Stimulated activated CD4-positive, alpha-beta T cell treated with anti-CD3 and anti-CD28 coated beads, Interleukin-12 subunit alpha, Interleukin-12 subunit beta, amount 100 ng/mL, for 48 hours (primary cell): ENCODE data around the gene VMO1.
"Not testable (repeated sequence)": the region's sequence is repeated elsewhere in the genome, so short reads cannot be mapped to it uniquely, and the experiment has no call there.

ENCODE experiments used
- DNase-seq, 3 donors: peaks; one replicate each; pipeline ENCODE4 v3.0.0-alpha.2; 2020; ENCODE audit warnings: low read depth in 2 of 3, low spot score in 1 of 3

The VMO1 gene

GRCh38 chr17:4786106-4786511, at the start of gene VMO1:
Gene VMO1, minus strand, starts transcription at chr17:4786364. Its CDS starts 12 bp downstream, at chr17:4786352.
- no peak for DNase-seq

GRCh38 chr17:4834681-4835020, 48.5 kb upstream of the VMO1 start:
- no peak for DNase-seq

DNA sequence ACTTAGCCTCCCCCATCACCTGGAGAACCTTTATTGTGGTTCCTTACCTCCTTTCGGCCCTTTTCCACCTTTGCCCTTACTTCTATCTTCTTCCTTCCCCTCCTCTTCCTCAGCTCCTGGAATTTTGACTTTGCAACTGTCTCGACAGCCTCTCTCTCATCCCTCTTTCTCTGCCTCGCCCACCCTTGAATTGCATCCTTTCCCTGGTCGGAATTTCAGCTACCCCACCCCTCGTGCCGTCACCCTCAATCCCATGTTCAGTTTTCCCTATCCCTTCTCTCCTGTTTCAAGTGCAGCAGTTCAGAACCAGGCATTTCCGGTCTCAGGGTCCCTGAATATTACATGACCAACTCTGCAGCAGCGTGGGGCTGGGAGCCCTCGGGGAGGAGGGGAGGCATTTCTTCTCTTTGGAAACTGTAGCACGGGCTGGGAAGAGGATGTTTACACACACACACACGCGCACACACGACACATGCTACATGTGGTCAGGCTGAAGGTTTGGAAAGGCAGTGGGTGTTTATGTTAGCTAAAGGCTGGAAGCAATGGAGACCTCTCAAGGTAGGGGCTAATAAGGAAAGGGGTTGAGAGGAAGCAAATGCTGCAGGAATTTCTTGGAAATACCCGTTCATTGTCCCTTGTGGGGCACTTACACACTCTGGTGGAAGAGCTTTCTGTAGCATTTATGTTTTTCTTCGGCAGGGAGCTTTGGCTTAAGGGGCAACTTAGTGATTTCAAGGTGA, 47.9 kb upstream of the VMO1 start:
- no peak for DNase-seq

- DNase-seq = peak; percentile 66 to 82 (median 81)
Measured at GRCh38 chr17:4833178-4833940, 47.2 kb upstream of the VMO1 start, which contains the start of gene MINK1. Gene MINK1, plus strand, starts transcription at chr17:4833340. Its CDS starts 244 bp downstream, at chr17:4833584.

DNA sequence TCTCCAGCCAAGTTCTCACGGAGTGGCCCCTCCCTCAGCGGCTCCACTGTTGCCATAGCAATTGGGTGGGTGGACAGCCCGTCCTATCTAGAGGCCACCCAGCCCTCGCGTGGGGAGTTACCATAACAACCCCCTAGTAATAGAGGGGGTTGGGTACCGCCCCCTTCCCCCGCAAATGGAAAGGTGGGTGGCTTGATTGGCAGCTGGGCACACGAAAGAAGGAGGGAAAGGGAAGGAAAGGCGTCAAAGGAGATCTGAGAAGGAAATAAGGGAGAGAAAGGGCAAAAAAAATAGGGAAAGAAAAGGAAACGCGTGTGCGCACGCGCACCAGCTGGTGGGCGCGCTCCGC, 46.6 kb upstream of the VMO1 start:
- not testable (repeated sequence) for DNase-seq

DNA sequence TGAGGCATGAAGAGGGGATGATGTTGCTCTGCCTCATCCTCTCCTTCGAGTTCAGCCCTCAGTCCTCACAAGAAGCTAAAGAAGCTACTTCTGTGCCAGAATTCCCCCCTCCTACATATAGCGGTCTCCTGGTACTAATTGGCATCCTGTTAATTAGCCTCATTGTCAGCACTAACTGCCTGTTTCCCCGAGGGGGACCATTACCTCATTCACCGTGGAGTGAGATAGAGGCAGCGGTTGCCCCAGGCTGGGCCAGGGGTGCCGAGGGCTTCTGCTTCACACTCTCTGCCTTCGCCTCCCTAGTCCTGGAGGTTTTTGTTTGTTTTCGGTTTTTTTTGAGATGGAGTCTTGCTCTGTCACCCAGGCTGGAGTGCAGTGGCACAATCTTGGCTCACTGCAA, 41.2 kb upstream of the VMO1 start:
- DNase-seq = no peak

- no peak for DNase-seq
Measured at GRCh38 chr17:4823373-4824089, 37.4 kb upstream of the VMO1 start.

DNA sequence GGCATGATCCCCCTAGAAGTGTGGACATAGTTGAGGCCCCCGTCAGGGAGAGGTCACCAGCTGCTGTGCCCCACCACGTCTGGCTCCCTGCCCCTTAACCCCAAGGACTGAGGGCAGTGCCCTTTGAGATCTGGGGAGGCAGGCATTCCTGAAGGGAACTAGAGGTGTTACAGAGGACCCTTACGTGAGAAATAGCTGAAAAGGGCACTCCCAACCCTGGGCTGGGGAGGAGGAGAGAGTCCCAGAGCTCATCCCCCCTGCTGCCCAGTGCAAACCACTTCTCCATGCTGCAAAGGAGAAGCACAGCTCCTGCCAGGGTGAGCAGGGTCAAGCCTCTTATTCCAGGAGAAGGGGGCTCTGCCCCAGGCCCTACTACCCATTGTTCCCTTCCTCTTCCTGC, 36.7 kb upstream of the VMO1 start:
- no peak for DNase-seq

DNA sequence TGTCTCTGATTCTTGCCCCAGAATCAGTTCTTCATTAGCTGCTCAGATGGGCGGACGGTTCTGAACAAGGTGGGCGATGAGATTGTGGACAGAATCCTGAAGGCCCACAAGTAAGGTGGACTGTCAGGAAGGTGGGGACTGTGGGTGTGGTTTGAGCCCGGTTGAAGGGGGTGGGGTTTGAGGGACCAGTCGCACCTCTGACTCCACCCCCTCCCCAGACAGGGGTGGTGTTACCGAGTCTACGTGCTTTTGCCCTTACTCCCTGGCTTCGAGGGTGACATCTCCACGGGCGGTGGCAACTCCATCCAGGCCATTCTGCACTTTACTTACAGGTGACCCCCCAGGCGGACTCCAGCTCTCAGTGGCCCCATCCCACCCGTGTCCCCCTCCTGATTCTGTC, 32.1 kb upstream of the VMO1 start:
- DNase-seq = no peak

DNA sequence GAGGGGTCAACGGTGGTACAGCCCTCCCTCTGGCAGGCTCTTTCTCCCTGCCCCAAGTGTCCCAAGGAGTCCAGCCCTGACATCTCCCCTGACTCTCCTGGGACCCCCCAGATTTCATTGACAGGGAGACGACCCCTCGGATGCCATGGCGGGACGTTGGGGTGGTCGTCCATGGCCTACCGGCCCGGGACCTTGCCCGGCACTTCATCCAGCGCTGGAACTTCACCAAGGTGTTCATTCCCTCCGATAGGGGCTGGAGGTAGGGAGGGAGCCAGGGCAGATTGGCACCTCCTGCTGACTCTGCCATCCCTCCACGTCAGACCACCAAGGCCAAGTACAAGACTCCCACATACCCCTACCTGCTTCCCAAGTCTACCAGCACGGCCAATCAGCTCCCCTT, 30.7 kb upstream of the VMO1 start:
- no peak for DNase-seq

- DNase-seq = no peak
Measured at GRCh38 chr17:4815043-4815675, 29.0 kb upstream of the VMO1 start.

DNA sequence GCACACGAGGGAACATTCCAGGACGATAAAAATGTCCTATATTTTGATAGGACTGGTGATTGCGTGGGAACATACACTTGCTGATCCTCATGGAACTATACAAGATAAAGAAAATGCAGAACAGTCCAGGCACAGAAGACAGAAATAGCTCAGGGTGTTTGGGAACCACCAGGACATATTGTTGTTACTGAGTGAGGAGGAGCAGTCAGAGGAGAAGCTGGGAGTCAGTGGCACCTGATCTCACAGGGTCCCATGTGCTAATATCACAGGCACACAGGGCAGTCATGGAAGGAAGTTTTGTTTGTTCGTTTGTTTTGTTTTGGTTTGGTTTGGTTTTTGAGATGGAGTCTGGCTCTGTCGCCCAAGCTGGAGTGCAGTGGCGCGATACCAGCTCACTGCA, 26.5 kb upstream of the VMO1 start:
- DNase-seq = no peak

DNA sequence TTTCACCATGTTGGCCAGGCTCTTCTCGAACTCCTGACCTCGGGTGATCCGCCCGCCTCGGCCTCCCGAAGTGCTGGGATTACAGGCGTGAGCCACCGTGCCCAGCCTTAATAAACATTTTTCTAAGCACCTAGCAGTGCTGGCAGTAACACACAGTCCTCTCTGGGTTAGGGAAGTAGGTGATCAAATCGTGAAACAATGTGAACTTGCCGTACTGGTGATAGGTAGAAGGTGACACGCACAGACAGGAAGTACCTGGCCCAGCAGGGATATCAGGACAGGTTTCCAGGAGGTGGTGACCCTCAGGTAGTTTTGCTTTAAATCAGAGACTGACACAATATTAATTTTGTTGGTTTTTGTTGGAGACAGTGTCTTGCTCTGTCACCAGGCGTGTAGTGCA, 25.3 kb upstream of the VMO1 start:
- DNase-seq = no peak

DNA sequence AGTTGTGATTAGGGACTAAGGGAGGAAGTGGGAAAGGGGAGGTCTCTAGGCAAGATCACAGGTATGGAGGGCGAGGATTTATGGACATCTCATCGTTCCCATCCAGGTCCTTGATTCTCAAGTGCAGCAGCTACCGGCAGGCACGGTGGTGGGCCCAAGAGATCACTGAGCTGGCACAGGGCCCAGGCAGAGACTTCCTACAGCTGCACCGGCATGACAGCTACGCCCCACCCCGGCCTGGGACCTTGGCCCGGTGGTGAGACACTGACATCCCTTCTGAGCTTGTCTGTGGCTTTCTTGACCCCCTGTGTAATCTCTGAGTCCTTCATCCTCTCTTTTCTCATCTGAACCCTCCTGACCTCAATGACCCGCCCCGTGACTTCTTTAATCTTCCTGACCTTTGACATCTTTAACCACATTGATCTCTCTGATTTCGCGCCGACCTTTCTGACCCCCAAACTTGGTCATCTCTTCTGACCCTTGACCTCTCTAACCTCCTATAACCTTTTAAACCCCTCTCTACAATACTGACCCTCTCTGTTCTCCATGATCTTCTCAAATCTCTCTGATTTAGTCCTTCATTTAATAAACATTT, 24.6 kb upstream of the VMO1 start:
- no peak for DNase-seq

DNA sequence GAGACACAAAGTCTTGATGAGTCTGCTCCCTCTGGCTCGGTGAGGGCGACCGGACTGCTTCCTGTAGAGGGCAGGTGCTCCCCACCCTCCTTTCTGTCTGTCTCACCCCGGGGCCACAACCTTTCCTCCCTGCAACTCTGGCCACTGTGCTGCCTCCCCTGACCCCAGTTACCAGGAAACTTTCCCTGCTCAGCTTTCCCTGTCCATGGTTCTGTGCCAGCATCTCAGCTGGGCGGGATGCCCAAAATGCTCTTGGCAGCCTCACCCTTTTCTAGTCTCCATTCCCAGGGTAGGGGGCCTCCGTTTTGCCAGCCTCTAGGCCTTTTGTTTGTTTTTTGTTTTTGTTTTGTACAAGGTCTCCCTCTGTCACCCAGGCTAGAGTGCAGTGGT, 22.2 kb upstream of the VMO1 start:
- DNase-seq = no peak

GRCh38 chr17:4807605-4808377, 21.6 kb upstream of the VMO1 start:
- no peak for DNase-seq

GRCh38 chr17:4806777-4807604, 20.8 kb upstream of the VMO1 start, which contains the start of gene PLD2:
Gene PLD2, plus strand, starts transcription at chr17:4807152. Its CDS starts 621 bp downstream, at chr17:4807773.
- DNase-seq = peak; percentile 70 to 89 (median 74)

DNA sequence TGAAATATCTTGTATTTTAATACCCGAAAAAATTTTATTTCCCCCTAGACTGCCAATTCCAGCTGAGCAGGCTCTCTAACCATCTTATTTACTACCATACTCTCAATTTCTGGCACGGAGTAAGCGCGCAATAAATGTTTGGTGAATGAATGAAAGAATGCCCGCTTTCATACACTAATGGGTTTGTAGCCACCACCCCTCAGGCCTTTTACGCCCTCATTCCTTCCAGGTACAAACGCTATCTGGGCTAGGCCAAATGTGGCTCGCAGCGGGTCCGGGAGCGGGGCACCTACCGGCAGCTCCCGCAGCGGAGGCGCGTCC, 20.3 kb upstream of the VMO1 start:
- DNase-seq = no peak

DNA sequence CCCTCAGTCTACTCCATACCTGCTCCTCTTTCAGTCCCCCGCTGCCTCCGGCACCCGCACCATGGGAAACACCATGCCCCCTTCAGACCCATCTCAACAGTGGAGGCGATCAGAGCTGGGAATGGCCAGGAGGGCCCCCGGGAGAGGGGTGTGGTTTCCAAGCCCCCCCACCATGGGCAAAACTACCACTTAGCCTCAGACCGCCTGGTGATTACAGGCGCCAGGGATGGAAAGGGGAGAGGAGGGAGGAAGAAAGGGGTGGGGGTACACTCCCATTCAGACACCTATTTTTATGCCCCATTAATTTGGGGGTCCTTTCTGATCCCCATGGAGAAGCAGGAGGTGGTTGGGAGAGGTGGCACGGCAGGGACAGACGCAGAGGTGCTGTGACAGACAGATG, 16.1 kb upstream of the VMO1 start, which contains the start of gene C17orf114:
Gene C17orf114, minus strand, starts transcription at position 101 of the 400 bp plus-strand sequence.
- DNase-seq = no peak
